OCI-LY7 (cell line): ENCODE data around the gene NISCH. TPM values are rescaled to one million over a fixed set of nuclear protein-coding genes. Genes with fewer than 3 reads are reported as not detected.
A peak's percentile ranks its signal among the peaks of the same experiment; 100 is the strongest.

Source experiments
- BruUV-seq: library from RNA; stranded (reverse); fragments of 400-500 nt; replicated peaks from 2 replicates; lab custom pipeline; 2021; lab: Mats Ljungman, UMichigan
- CTCF ChIA-PET: fragments of 300-600 bp; sonication (Branson Sonifier 250); formaldehyde crosslinking; loops from one replicate; lab custom pipeline; 2022; ENCODE audit warnings: antibody characterized with exemption; ENCODE audit not compliant: unreplicated experiment; lab: Charles Lee
- POLR2A ChIA-PET: fragments of 300-600 bp; sonication (Branson Sonifier 250); formaldehyde crosslinking; loops from one replicate; lab custom pipeline; 2022; ENCODE audit warnings: antibody characterized with exemption; lab: Charles Lee
- DNase-seq: peaks from one replicate; pipeline ENCODE4 v3.0.0-alpha.2; 2015; ENCODE audit warnings: low spot score
- H2AFZ ChIP-seq: fragments of 200-600 bp; sonication (generic), shearing (Covaris generic); 2 replicates; pipeline ENCODE4 v1.6.1; 2014; ENCODE audit warnings: mild to moderate bottlenecking, antibody characterized with exemption, low read length, moderate library complexity
- H3K27ac ChIP-seq: fragments of 200-600 bp; sonication (generic); 2 replicates; pipeline ENCODE4 v1.5.1; 2014; ENCODE audit warnings: mixed run types, low read depth, mild to moderate bottlenecking, moderate library complexity, low read length, inconsistent platforms; ENCODE audit not compliant: poor library complexity, severe bottlenecking
- H3K36me3 ChIP-seq: fragments of 200-600 bp; sonication (generic); 2 replicates; pipeline ENCODE4 v1.6.1; 2014; ENCODE audit warnings: mild to moderate bottlenecking, antibody characterized with exemption, low read length, moderate library complexity, mixed read lengths; ENCODE audit not compliant: insufficient read depth
- H3K4me1 ChIP-seq: fragments of 200-600 bp; sonication (generic); 2 replicates; pipeline ENCODE4 v1.5.1; 2014; ENCODE audit warnings: mild to moderate bottlenecking, low read length; ENCODE audit not compliant: insufficient read depth, poor library complexity, severe bottlenecking
- H3K4me2 ChIP-seq: fragments of 200-600 bp; sonication (generic); 2 replicates; pipeline ENCODE4 v1.6.1; 2014; ENCODE audit warnings: mild to moderate bottlenecking, low read length
- H3K4me3 ChIP-seq: fragments of 200-600 bp; sonication (generic); 2 replicates; pipeline ENCODE4 v1.5.1; 2014; ENCODE audit warnings: mild to moderate bottlenecking, low read depth, low read length; ENCODE audit not compliant: poor library complexity, severe bottlenecking
- H3K79me2 ChIP-seq: fragments of 200-600 bp; sonication (generic); 2 replicates; pipeline ENCODE4 v1.6.1; 2016; ENCODE audit warnings: low read depth, mild to moderate bottlenecking, low read length, moderate library complexity, mixed read lengths; ENCODE audit not compliant: insufficient read depth
- H3K9me2 ChIP-seq: fragments of 200-600 bp; sonication (generic); 2 replicates; pipeline ENCODE4 v1.6.1; 2016; ENCODE audit warnings: mild to moderate bottlenecking, low read length, mixed read lengths; ENCODE audit not compliant: insufficient read depth
- H3K9me3 ChIP-seq: fragments of 200-600 bp; sonication (generic); 2 replicates; pipeline ENCODE4 v1.6.1; 2014; ENCODE audit warnings: mild to moderate bottlenecking, mixed run types, low read length, mixed read lengths
- H4K20me1 ChIP-seq: fragments of 200-600 bp; sonication (generic); 2 replicates; pipeline ENCODE4 v1.6.1; 2014; ENCODE audit warnings: mild to moderate bottlenecking, antibody characterized with exemption, low read length, moderate library complexity, mixed read lengths; ENCODE audit not compliant: insufficient read depth
- CTCF ChIP-seq: fragments of 200-600 bp; sonication (generic); conservative IDR thresholded peaks from 2 replicates; pipeline ENCODE4 v1.5.1; 2014; ENCODE audit warnings: mild to moderate bottlenecking, antibody characterized with exemption, low read length, moderate library complexity, mixed read lengths
- EZH2phosphoT487 ChIP-seq: fragments of 200-600 bp; sonication (generic); IDR thresholded peaks from 2 replicates; pipeline ENCODE4 v1.6.1; 2018; ENCODE audit warnings: low read depth, borderline replicate concordance, mild to moderate bottlenecking, mixed run types, antibody characterized with exemption, low read length, moderate library complexity, mixed read lengths
- intact Hi-C: fragments of 100-400 bp; cut with micrococcal nuclease; formaldehyde crosslinking; loops from one replicate; pipeline ENCODE4 v1.10.0; 2022; ENCODE audit not compliant: unreplicated experiment
- total RNA-seq, 2 experiments: library from RNA; depleted of rRNA in 1 of 2; stranded (reverse); fragments of >200 nt in 1 of 2; shearing (Covaris generic) in 1 of 2; gene quantifications; 2 replicates each; pipeline ENCODE4 v1.2.3, GENCODE V29; 2014 to 2022

Gene NISCH
- total RNA-seq, 2 experiments from 2014 or later: 60.5 to 73.3 TPM

GRCh38 chr3:52506266-52506966 lies 51.0 kb downstream of the NISCH start:
- Histone ChIP-seq H2AFZ (no peak overlapping the region), H3K4me1 (no peaks in the 10 kb centered on the region), H3K4me2 (no peak overlapping the region), H3K27ac (no peak overlapping the region), H4K20me1 (no peaks in the 10 kb centered on the region), H3K36me3 (no peaks in the 10 kb centered on the region), H3K9me2 (no peaks in the 10 kb centered on the region), H3K79me2 (no peaks in the 10 kb centered on the region), H3K4me3 (no peak overlapping the region), H3K9me3 (no peaks in the 10 kb centered on the region)
- CTCF ChIA-PET: no interaction called here
- DNase-seq: no peak
- no peak for TF ChIP-seq EZH2phosphoT487
- no peak for TF ChIP-seq CTCF
- intact Hi-C loops: no loop called here
- no TSS peak for BruUV-seq
- POLR2A ChIA-PET: no interaction called here

GRCh38 chr3:52507359-52507758 lies 52.0 kb downstream of the NISCH start:
- POLR2A ChIA-PET: no interaction called here
- Histone ChIP-seq H3K4me1 (no peaks in the 10 kb centered on the region), H2AFZ (no peak overlapping the region), H3K9me2 (no peaks in the 10 kb centered on the region), H3K79me2 (no peaks in the 10 kb centered on the region), H3K27ac (no peak overlapping the region), H3K4me3 (no peak overlapping the region), H3K9me3 (no peaks in the 10 kb centered on the region), H3K4me2 (no peak overlapping the region), H3K36me3 (no peaks in the 10 kb centered on the region), H4K20me1 (no peaks in the 10 kb centered on the region)
- intact Hi-C loops: no loop called here
- CTCF ChIA-PET: interaction anchor here (0.6 kb wide), 1 partner anchor 80 kb away, joined by 3 read pairs; no protein-coding TSS in a partner anchor
- no TSS peak for BruUV-seq
- TF ChIP-seq CTCF: no peak
- no peak for TF ChIP-seq EZH2phosphoT487
- DNase-seq: no peak

- H3K4me2 ChIP-seq: no peak overlapping the region
- no peak overlapping the region for H2AFZ ChIP-seq
- TF ChIP-seq CTCF (peak; percentile 68), EZH2phosphoT487 (no peak)
- ChIA-PET POLR2A (no interaction called here), CTCF (no interaction called here)
- H4K20me1 ChIP-seq: no peaks in the 10 kb centered on the region
- H3K9me2 ChIP-seq: no peaks in the 10 kb centered on the region
- no peaks in the 10 kb centered on the region for H3K9me3 ChIP-seq
- DNase-seq: peak; percentile 41
- no peaks in the 10 kb centered on the region for H3K36me3 ChIP-seq
- H3K79me2 ChIP-seq: no peaks in the 10 kb centered on the region
- H3K27ac ChIP-seq: no peak overlapping the region
- intact Hi-C loops: no loop called here
- BruUV-seq: no TSS peak
- no peaks in the 10 kb centered on the region for H3K4me1 ChIP-seq
- H3K4me3 ChIP-seq: no peak overlapping the region
These were observed 54.4 kb downstream of the NISCH start for GRCh38 chr3:52509753-52510328.
